ENCODE results near the gene NEURL3. TPM values are rescaled to one million over a fixed set of nuclear protein-coding genes. Genes with fewer than 3 reads are reported as not detected.

Gene NEURL3
- total and polyA plus RNA-seq, 2 donors (not counting 1 experiment from before 2014, with no cell fraction given): not detected

GRCh38 chr2:96452053-96452452 is 53.1 kb downstream of the NEURL3 start:
- H2AFZ ChIP-seq (ENCODE audit: insufficient read depth, low read depth, low read length, poor library complexity, severe bottlenecking): no peak overlapping the region
- intact Hi-C loops (cut with micrococcal nuclease): no loop called here
- ATAC-seq (ENCODE audit: low read depth): no peak
- H3K4me1 ChIP-seq (ENCODE audit: control insufficient read depth in 2 of 2, insufficient read depth in 2 of 2, low read length in 2 of 2): no peaks in the 10 kb centered on the region
- no peak overlapping the region for H3K27ac ChIP-seq (ENCODE audit: low read length in 2 of 2)
- ChIA-PET POLR2A (no interaction called here), CTCF (no interaction called here)
- 93% methylated on average over 4 of the region's 6 CpGs for WGBS (ENCODE audit: insufficient coverage)
- peaks cover 0 to 13% (median 0%) of the 10 kb centered on the region in 4 experiments for H3K27me3 ChIP-seq (replicated peaks in 1 of 4; ENCODE audit: control extremely low read depth in 1 of 4, control insufficient read depth in 3 of 4, insufficient read depth in 4 of 4, low read length in 3 of 4)
- Mint-ChIP-seq H3K27ac (no peak overlapping the region), H3K9me3 (ENCODE audit: insufficient read depth) (no peaks in the 10 kb centered on the region), H3K4me1 (no peaks in the 10 kb centered on the region), H3K4me3 (no peak overlapping the region), H3K27me3 (peaks cover 3% of the 10 kb centered on the region)
- H3K4me2 ChIP-seq (replicated peaks; ENCODE audit: low read depth, low read length, poor library complexity, severe bottlenecking): no peak overlapping the region
- H3K9ac ChIP-seq (ENCODE audit: low read length): no peak overlapping the region
- H3K4me3 ChIP-seq (ENCODE audit: control extremely low read depth in 1 of 5, extremely low read depth in 1 of 5, insufficient read depth in 1 of 5, low read depth in 2 of 5, low read length in 4 of 5): no peak overlapping the region
- no peaks in the 10 kb centered on the region for H3K9me3 ChIP-seq (ENCODE audit: control extremely low read depth in 1 of 3, control insufficient read depth in 2 of 3, insufficient read depth in 1 of 3, low read length in 2 of 3)
- DNase-seq: no peak
- TF ChIP-seq CTCF (IDR thresholded peaks at IDR 0.05): no peak
- no peak for TF ChIP-seq EZH2 (IDR thresholded peaks at IDR 0.05; ENCODE audit: borderline replicate concordance, insufficient read depth, low read depth, low read length, poor library complexity, severe bottlenecking)
- no peaks in the 10 kb centered on the region for H3K79me2 ChIP-seq (ENCODE audit: control insufficient read depth, insufficient read depth, low read length)
- H4K20me1 ChIP-seq (ENCODE audit: control insufficient read depth, insufficient read depth, low read length, poor library complexity, severe bottlenecking): no peaks in the 10 kb centered on the region
- H3K36me3 ChIP-seq (replicated peaks in 1 of 2; ENCODE audit: control extremely low read depth in 1 of 2, control insufficient read depth in 1 of 2, extremely low read depth in 1 of 2, insufficient read depth in 2 of 2, low read length in 1 of 2): no peaks in the 10 kb centered on the region

GRCh38 chr2:96449637-96450036 is 55.5 kb downstream of the NEURL3 start:
- no peak for ATAC-seq (ENCODE audit: low read depth)
- Histone ChIP-seq H3K27ac (ENCODE audit: low read length in 2 of 2) (no peak overlapping the region), H3K9ac (ENCODE audit: low read length) (no peak overlapping the region), H3K4me1 (ENCODE audit: control insufficient read depth in 2 of 2, insufficient read depth in 2 of 2, low read length in 2 of 2) (no peaks in the 10 kb centered on the region), H3K4me2 (replicated peaks; ENCODE audit: low read depth, low read length, poor library complexity, severe bottlenecking) (no peak overlapping the region), H2AFZ (ENCODE audit: insufficient read depth, low read depth, low read length, poor library complexity, severe bottlenecking) (no peak overlapping the region), H4K20me1 (ENCODE audit: control insufficient read depth, insufficient read depth, low read length, poor library complexity, severe bottlenecking) (no peaks in the 10 kb centered on the region), H3K4me3 (ENCODE audit: control extremely low read depth in 1 of 5, extremely low read depth in 1 of 5, insufficient read depth in 1 of 5, low read depth in 2 of 5, low read length in 4 of 5) (no peak overlapping the region), H3K79me2 (ENCODE audit: control insufficient read depth, insufficient read depth, low read length) (no peaks in the 10 kb centered on the region), H3K27me3 (replicated peaks in 1 of 4; ENCODE audit: control extremely low read depth in 1 of 4, control insufficient read depth in 3 of 4, insufficient read depth in 4 of 4, low read length in 3 of 4) (peaks cover 0 to 9% (median 0%) of the 10 kb centered on the region in 4 experiments), H3K36me3 (replicated peaks in 1 of 2; ENCODE audit: control extremely low read depth in 1 of 2, control insufficient read depth in 1 of 2, extremely low read depth in 1 of 2, insufficient read depth in 2 of 2, low read length in 1 of 2) (no peaks in the 10 kb centered on the region), H3K9me3 (ENCODE audit: control extremely low read depth in 1 of 3, control insufficient read depth in 2 of 3, insufficient read depth in 1 of 3, low read length in 2 of 3) (no peaks in the 10 kb centered on the region)
- Mint-ChIP-seq H3K27me3 (peaks cover 3% of the 10 kb centered on the region), H3K9me3 (ENCODE audit: insufficient read depth) (no peaks in the 10 kb centered on the region), H3K4me3 (no peak overlapping the region), H3K4me1 (no peaks in the 10 kb centered on the region), H3K27ac (no peak overlapping the region)
- intact Hi-C loops (cut with micrococcal nuclease): no loop called here
- TF ChIP-seq CTCF (IDR thresholded peaks at IDR 0.05) (no peak), EZH2 (IDR thresholded peaks at IDR 0.05; ENCODE audit: borderline replicate concordance, insufficient read depth, low read depth, low read length, poor library complexity, severe bottlenecking) (no peak)
- CTCF ChIA-PET: no interaction called here
- WGBS (ENCODE audit: insufficient coverage): 83% methylated on average over 5 of the region's 6 CpGs
- no peak for DNase-seq
- POLR2A ChIA-PET: no interaction called here

All from B cell (primary cell).